ENCODE measurements around the gene FBXL19. TPM values are rescaled to one million over a fixed set of nuclear protein-coding genes. Genes with fewer than 3 reads are reported as not detected.
A peak's percentile ranks its signal among the peaks of the same experiment; 100 is the strongest.

FBXL19 gene
- total and polyA plus RNA-seq, 2 of the 13 experiments (the other 11 are each of a cell fraction or from before 2014, with no cell fraction given), result 6.0 to 13.7 TPM

- TF ChIP-seq ZNF598 (CRISPR knock-in tag; IDR thresholded peaks at IDR 0.05; ENCODE audit: borderline replicate concordance) (no peak), IRF2 (CRISPR knock-in tag; IDR thresholded peaks at IDR 0.05) (no peak), ZBTB20 (CRISPR knock-in tag; IDR thresholded peaks at IDR 0.05; ENCODE audit: borderline replicate concordance, low read depth) (no peak), MTA1 (CRISPR knock-in tag; IDR thresholded peaks at IDR 0.05; ENCODE audit: borderline replicate concordance) (no peak), SIN3A (IDR thresholded peaks at IDR 0.05; ENCODE audit: borderline replicate concordance, low read depth, low read length) (0 out of 2 replicates have a peak, but pooled peaks have one; percentile 15), FOXC1 (CRISPR knock-in tag; IDR thresholded peaks at IDR 0.05; ENCODE audit: borderline replicate concordance) (0 out of 2 replicates have a peak, but pooled peaks have one; percentile 18), SNAPC2 (CRISPR knock-in tag; IDR thresholded peaks at IDR 0.05) (no peak; the same call in 1 of the 2 replicates), FOSL2 (CRISPR knock-in tag; IDR thresholded peaks at IDR 0.05) (0 out of 2 replicates have a peak, but pooled peaks have one; percentile 10), ZNF572 (CRISPR knock-in tag; IDR thresholded peaks at IDR 0.05) (no peak), ZFP36 (IDR thresholded peaks at IDR 0.05; ENCODE audit: borderline replicate concordance, low read depth, low read length, partially characterized antibody) (no peak), KDM2A (CRISPR knock-in tag; IDR thresholded peaks at IDR 0.05; ENCODE audit: borderline replicate concordance, low read depth) (peak; percentile 2; the same call in 1 of the 2 replicates), ZNF605 (CRISPR knock-in tag; IDR thresholded peaks at IDR 0.05) (0 out of 2 replicates have a peak, but pooled peaks have one; percentile 18), ZNF142 (CRISPR knock-in tag; IDR thresholded peaks at IDR 0.05) (no peak), TBX3 (IDR thresholded peaks at IDR 0.05; ENCODE audit: borderline replicate concordance) (no peak), PCBP2 (optimal IDR thresholded peaks at IDR 0.05; ENCODE audit: low read depth, low read length, poor library complexity, severe bottlenecking) (no peak), NPAS2 (CRISPR knock-in tag; IDR thresholded peaks at IDR 0.05; ENCODE audit: borderline replicate concordance) (no peak), ZNF180 (CRISPR knock-in tag; IDR thresholded peaks at IDR 0.05; ENCODE audit: borderline replicate concordance, low read depth) (no peak), ZNF777 (CRISPR knock-in tag; IDR thresholded peaks at IDR 0.05) (no peak), ZBTB7A (CRISPR knock-in tag; IDR thresholded peaks at IDR 0.05) (peak; percentile 55; the same call in 1 of the 2 replicates), MED13 (CRISPR knock-in tag; IDR thresholded peaks at IDR 0.05) (no peak), NFKB2 (CRISPR knock-in tag; IDR thresholded peaks at IDR 0.05; ENCODE audit: borderline replicate concordance) (no peak)
- TF ChIP-seq, protein P1, sequence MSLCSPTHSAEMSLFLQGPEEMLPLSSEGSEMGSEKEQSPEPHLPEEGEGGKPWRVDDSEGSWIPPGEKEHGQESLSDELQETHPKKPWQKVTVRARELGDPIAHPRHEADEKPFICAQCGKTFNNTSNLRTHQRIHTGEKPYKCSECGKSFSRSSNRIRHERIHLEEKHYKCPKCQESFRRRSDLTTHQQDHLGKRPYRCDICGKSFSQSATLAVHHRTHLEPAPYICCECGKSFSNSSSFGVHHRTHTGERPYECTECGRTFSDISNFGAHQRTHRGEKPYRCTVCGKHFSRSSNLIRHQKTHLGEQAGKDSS (CRISPR knock-in tag; IDR thresholded peaks at IDR 0.05; ENCODE audit: borderline replicate concordance, low read depth), result no peak
Measured at GRCh38 chr16:30875871-30876801, 47.2 kb upstream of the FBXL19 start (continued).

All from HepG2 (cell line).